Stomach (tissue), 4 donors: ENCODE measurements around the gene PLCH1.

Source experiments
- EP300 ChIP-seq: sonication (generic); formaldehyde crosslinking; IDR thresholded peaks from one replicate; pipeline ENCODE4 v1.6.1; 2017; ENCODE audit warnings: antibody characterized with exemption
- POLR2A ChIP-seq, 4 donors: fragments of 450-650 bp; IDR thresholded peaks; one replicate each; pipeline ENCODE4 v1.6.1; 2016; ENCODE audit warnings: antibody characterized with exemption in 4 of 4, control low read depth in 2 of 4, mild to moderate bottlenecking in 1 of 4, moderate library complexity in 1 of 4
- TF ChIP-seq, protein P1 (sequence below), 7 experiments: fragments of 450-650 bp in 4 of 7; fragments of 200-600 bp in 3 of 7; sonication (generic) in 3 of 7; IDR thresholded peaks; one replicate each; pipeline ENCODE4 v1.5.1; 2016 to 2019; ENCODE audit warnings: antibody characterized with exemption in 7 of 7, control low read depth in 2 of 7, mild to moderate bottlenecking in 1 of 7

DNA sequence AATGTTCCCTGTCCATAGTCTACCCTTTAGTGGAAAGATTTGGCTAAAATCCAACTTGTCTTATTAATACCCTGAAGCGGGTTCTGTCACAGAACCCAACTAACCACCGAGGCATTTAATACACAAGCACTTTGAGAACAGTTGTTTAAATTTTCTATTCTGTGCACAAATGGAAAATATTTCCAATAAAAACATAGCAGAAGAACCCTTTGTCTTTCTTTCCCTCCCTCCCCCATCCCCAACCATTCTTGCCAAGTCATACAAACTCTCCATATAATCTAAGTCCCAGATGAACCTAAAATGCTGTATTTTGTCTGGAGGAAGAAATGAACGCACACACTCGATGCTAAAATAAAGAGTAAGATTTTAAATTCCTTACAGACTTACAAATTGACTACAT is 324.5 kb downstream of the PLCH1 start:
- no peak for TF ChIP-seq POLR2A (IDR thresholded peaks at IDR 0.05)
- TF ChIP-seq, protein P1, sequence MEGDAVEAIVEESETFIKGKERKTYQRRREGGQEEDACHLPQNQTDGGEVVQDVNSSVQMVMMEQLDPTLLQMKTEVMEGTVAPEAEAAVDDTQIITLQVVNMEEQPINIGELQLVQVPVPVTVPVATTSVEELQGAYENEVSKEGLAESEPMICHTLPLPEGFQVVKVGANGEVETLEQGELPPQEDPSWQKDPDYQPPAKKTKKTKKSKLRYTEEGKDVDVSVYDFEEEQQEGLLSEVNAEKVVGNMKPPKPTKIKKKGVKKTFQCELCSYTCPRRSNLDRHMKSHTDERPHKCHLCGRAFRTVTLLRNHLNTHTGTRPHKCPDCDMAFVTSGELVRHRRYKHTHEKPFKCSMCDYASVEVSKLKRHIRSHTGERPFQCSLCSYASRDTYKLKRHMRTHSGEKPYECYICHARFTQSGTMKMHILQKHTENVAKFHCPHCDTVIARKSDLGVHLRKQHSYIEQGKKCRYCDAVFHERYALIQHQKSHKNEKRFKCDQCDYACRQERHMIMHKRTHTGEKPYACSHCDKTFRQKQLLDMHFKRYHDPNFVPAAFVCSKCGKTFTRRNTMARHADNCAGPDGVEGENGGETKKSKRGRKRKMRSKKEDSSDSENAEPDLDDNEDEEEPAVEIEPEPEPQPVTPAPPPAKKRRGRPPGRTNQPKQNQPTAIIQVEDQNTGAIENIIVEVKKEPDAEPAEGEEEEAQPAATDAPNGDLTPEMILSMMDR (IDR thresholded peaks at IDR 0.05) = no peak
- TF ChIP-seq EP300 = no peak
